A673 (cell line): ENCODE data around the gene APOF.

Experiments used
- EZH2 ChIP-seq: fragments of 200-600 bp; sonication (generic); IDR thresholded peaks from 2 replicates; pipeline ENCODE4 v1.6.1; 2017; ENCODE audit warnings: borderline replicate concordance, low read depth, mild to moderate bottlenecking, mixed read lengths, antibody characterized with exemption, low read length; ENCODE audit not compliant: poor library complexity, severe bottlenecking
- TF ChIP-seq, protein P1 (sequence below): fragments of 300-800, 200-600 bp; sonication (generic); conservative IDR thresholded peaks from 2 replicates; pipeline ENCODE4 v1.5.1; 2017; ENCODE audit warnings: low read depth, mild to moderate bottlenecking, antibody characterized with exemption, low read length, moderate library complexity, mixed read lengths

DNA sequence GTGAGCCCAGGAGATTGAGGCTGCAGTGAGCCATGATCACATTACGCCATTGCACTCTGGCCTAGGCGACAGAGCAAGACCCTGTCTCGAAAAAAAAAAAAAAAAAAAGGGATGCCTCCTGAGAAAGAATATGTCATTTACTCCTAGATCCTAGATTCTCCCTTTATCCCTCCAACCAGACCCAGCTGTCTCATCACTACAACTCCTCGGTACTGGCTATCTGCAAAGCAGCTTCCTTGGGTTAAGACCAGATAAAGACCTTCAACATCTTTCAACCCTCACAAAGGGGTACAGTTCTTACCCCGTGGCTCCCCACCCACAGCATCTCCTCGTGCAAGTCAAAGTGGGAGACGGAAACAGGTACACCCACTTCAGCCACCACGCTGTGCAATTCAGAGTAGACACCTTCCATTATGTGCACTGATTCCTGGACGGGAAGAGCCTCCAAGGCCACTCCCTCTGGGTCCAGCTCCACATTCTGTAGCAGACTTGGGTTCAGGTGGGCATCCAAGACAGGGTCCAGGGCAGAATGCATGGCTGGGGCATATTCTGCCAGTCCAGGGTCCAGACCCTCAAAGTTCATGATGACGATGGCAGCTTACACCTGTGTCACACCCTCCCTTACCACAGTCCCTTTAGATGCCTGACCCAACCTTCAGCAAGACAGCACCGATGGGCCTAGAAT, 30.0 kb downstream of the APOF start:
- TF ChIP-seq, protein P1, sequence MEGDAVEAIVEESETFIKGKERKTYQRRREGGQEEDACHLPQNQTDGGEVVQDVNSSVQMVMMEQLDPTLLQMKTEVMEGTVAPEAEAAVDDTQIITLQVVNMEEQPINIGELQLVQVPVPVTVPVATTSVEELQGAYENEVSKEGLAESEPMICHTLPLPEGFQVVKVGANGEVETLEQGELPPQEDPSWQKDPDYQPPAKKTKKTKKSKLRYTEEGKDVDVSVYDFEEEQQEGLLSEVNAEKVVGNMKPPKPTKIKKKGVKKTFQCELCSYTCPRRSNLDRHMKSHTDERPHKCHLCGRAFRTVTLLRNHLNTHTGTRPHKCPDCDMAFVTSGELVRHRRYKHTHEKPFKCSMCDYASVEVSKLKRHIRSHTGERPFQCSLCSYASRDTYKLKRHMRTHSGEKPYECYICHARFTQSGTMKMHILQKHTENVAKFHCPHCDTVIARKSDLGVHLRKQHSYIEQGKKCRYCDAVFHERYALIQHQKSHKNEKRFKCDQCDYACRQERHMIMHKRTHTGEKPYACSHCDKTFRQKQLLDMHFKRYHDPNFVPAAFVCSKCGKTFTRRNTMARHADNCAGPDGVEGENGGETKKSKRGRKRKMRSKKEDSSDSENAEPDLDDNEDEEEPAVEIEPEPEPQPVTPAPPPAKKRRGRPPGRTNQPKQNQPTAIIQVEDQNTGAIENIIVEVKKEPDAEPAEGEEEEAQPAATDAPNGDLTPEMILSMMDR: no peak
- no peak for TF ChIP-seq EZH2
